BE2C (cell line): ENCODE data around the gene MNT.

Source experiments
- DNase-seq: peaks from one replicate; pipeline ENCODE4 v3.0.0-alpha.2; 2020
- H3K27me3 ChIP-seq: fragments of 250-450 bp; sonication (Bioruptor Pico); 2 replicates; pipeline ENCODE4 v1.5.1; 2020; ENCODE audit warnings: mild to moderate bottlenecking
- H3K36me3 ChIP-seq: fragments of 250-450 bp; sonication (Bioruptor Pico); 2 replicates; pipeline ENCODE4 v1.5.1; 2020; ENCODE audit warnings: mild to moderate bottlenecking
- H3K4me1 ChIP-seq: fragments of 250-450 bp; sonication (Bioruptor Pico); 2 replicates; pipeline ENCODE4 v1.5.1; 2020
- H3K4me3 ChIP-seq: 2 replicates; pipeline ENCODE4 v1.5.1; 2011; ENCODE audit warnings: low read depth, low read length
- H3K9me3 ChIP-seq: fragments of 250-450 bp; sonication (Bioruptor Pico); 2 replicates; pipeline ENCODE4 v1.5.1; 2020
- CTCF ChIP-seq: IDR thresholded peaks from 2 replicates; pipeline ENCODE4 v1.5.1; 2012; ENCODE audit warnings: mild to moderate bottlenecking, low read depth, low read length

Gene MNT

GRCh38 chr17:2414446-2415064 lies 13.7 kb upstream of the MNT start:
- Histone ChIP-seq H3K9me3 (no peaks in the 10 kb centered on the region), H3K27me3 (no peaks in the 10 kb centered on the region), H3K36me3 (0 out of 2 replicates have a peak, but pooled peaks cover 6% of the 10 kb centered on the region), H3K4me1 (no peaks in the 10 kb centered on the region), H3K4me3 (no peak overlapping the region)
- no peak for TF ChIP-seq CTCF
- no peak for DNase-seq

GRCh38 chr17:2412561-2413021 lies 11.7 kb upstream of the MNT start:
- Histone ChIP-seq H3K27me3 (no peaks in the 10 kb centered on the region), H3K4me1 (no peaks in the 10 kb centered on the region), H3K36me3 (0 out of 2 replicates have a peak, but pooled peaks cover 6% of the 10 kb centered on the region), H3K4me3 (no peak overlapping the region), H3K9me3 (no peaks in the 10 kb centered on the region)
- peak; percentile 41; the same call in 1 of the 2 replicates for TF ChIP-seq CTCF
- peak; percentile 69 for DNase-seq

GRCh38 chr17:2410951-2411350 lies 10.1 kb upstream of the MNT start:
- no peak for DNase-seq
- TF ChIP-seq CTCF: no peak
- Histone ChIP-seq H3K36me3 (0 out of 2 replicates have a peak, but pooled peaks cover 6% of the 10 kb centered on the region), H3K27me3 (no peaks in the 10 kb centered on the region), H3K9me3 (no peaks in the 10 kb centered on the region), H3K4me3 (no peak overlapping the region), H3K4me1 (no peaks in the 10 kb centered on the region)

- no peak overlapping the region for H3K4me3 ChIP-seq
- no peak for TF ChIP-seq CTCF
- no peak for DNase-seq
Measured at GRCh38 chr17:2406903-2407790, 6.3 kb upstream of the MNT start.

GRCh38 chr17:2406271-2406902 lies 5.5 kb upstream of the MNT start:
- Histone ChIP-seq H3K4me3 (no peak overlapping the region), H3K27me3 (no peaks in the 10 kb centered on the region), H3K4me1 (no peaks in the 10 kb centered on the region), H3K9me3 (no peaks in the 10 kb centered on the region), H3K36me3 (no peaks in the 10 kb centered on the region)
- no peak for TF ChIP-seq CTCF
- no peak for DNase-seq

More at GRCh38 chr17:2406903-2407790, 6.3 kb upstream of the MNT start:
- no peaks in the 10 kb centered on the region for H3K27me3 ChIP-seq
- H3K9me3 ChIP-seq: no peaks in the 10 kb centered on the region
- H3K4me1 ChIP-seq: no peaks in the 10 kb centered on the region
- no peaks in the 10 kb centered on the region for H3K36me3 ChIP-seq
